ENCODE measurements around the gene LAMA2.

DNA sequence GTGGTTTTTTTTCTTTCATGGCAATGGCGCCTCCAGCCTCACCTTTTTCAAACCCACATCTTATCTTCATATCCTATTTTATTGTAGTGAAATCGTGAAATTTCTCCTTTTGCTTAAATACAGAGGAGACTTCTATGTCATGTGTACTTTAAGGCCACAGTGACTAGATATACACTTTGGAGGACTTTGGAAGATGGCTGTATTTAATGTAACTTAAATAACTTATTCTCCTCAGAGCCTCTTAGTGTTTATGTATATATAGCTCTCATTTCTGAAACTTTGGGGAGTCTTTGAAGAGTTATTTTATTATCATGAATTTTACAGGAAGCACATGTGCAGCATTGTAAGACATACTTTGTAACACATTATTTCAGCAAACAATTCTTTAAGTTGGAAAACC, 968 bp downstream of the LAMA2 start:
- no peak for TF ChIP-seq TAF7 (optimal IDR thresholded peaks at IDR 0.05; ENCODE audit: borderline replicate concordance, low read depth, low read length)
- no peak for TF ChIP-seq CTCF (IDR thresholded peaks at IDR 0.05; ENCODE audit: control extremely low read depth in 1 of 3, insufficient read depth in 1 of 3, low read depth in 1 of 3, low read length in 3 of 3)
- no peak for TF ChIP-seq EZH2 (IDR thresholded peaks at IDR 0.05; ENCODE audit: low read depth, low read length, severe bottlenecking)
- TF ChIP-seq SIX5 (IDR thresholded peaks at IDR 0.05; ENCODE audit: low read depth, low read length), result no peak
- TF ChIP-seq MAFK (IDR thresholded peaks at IDR 0.05; ENCODE audit: low read depth, low read length), result no peak
- no peak for TF ChIP-seq TAF1 (IDR thresholded peaks at IDR 0.05; ENCODE audit: low read depth, low read length)
- no peak for TF ChIP-seq MAX (IDR thresholded peaks at IDR 0.05)
- no peak for TF ChIP-seq TEAD4 (IDR thresholded peaks at IDR 0.05; ENCODE audit: low read depth, low read length)
- no peak for TF ChIP-seq CEBPB (IDR thresholded peaks at IDR 0.05; ENCODE audit: low read depth, low read length)
- TF ChIP-seq BRCA1 (IDR thresholded peaks at IDR 0.05; ENCODE audit: low read depth, low read length), result no peak
